GM10847 (cell line): ENCODE results near the gene ENOSF1.
A peak's percentile ranks its signal among the peaks of the same experiment; 100 is the strongest.

Source experiments
- POLR2A ChIP-seq: IDR thresholded peaks from 2 replicates; pipeline ENCODE4 v1.6.1; 2011; ENCODE audit not compliant: insufficient read length; ENCODE audit errors: extremely low read depth

ENOSF1 gene

GRCh38 chr18:712401-713134 is at the start of gene ENOSF1:
TSS of gene ENOSF1 (minus strand) at chr18:712630. CDS start at chr18:712587, 43 bp downstream.
- TF ChIP-seq POLR2A = peak; percentile 22

- no peak for TF ChIP-seq POLR2A
Measured at GRCh38 chr18:755506-755905, 43.1 kb upstream of the ENOSF1 start.

- TF ChIP-seq POLR2A = no peak
Measured at GRCh38 chr18:754656-755055, 42.2 kb upstream of the ENOSF1 start.

- no peak for TF ChIP-seq POLR2A
Measured at GRCh38 chr18:750456-750855, 38.0 kb upstream of the ENOSF1 start.

GRCh38 chr18:744832-745597 is 32.6 kb upstream of the ENOSF1 start:
- no peak for TF ChIP-seq POLR2A

GRCh38 chr18:741931-742512 is 29.6 kb upstream of the ENOSF1 start:
- TF ChIP-seq POLR2A = no peak

- TF ChIP-seq POLR2A = no peak
Measured at GRCh38 chr18:732371-732770, 19.9 kb upstream of the ENOSF1 start.

GRCh38 chr18:731185-731584 is 18.8 kb upstream of the ENOSF1 start:
- no peak for TF ChIP-seq POLR2A

- no peak for TF ChIP-seq POLR2A
Measured at GRCh38 chr18:730692-731091, 18.3 kb upstream of the ENOSF1 start.

- TF ChIP-seq POLR2A = no peak
Measured at GRCh38 chr18:725646-726045, 13.2 kb upstream of the ENOSF1 start.

- no peak for TF ChIP-seq POLR2A
Measured at GRCh38 chr18:723541-724080, 11.2 kb upstream of the ENOSF1 start.

GRCh38 chr18:717003-717402 is 4.6 kb upstream of the ENOSF1 start:
- no peak for TF ChIP-seq POLR2A

- TF ChIP-seq POLR2A = no peak
Measured at GRCh38 chr18:715626-716025, 3.2 kb upstream of the ENOSF1 start.

- no peak for TF ChIP-seq POLR2A
Measured at GRCh38 chr18:713135-713490, 683 bp upstream of the ENOSF1 start.

GRCh38 chr18:711657-712400 is 601 bp downstream of the ENOSF1 start:
- TF ChIP-seq POLR2A = peak; percentile 22

- no peak for TF ChIP-seq POLR2A
Measured at GRCh38 chr18:711310-711656, 1.1 kb downstream of the ENOSF1 start.
